Left ventricle myocardium inferior (tissue), 1 donor: ENCODE measurements around the gene TMEM42. TPM values are rescaled to one million over a fixed set of nuclear protein-coding genes. Genes with fewer than 3 reads are reported as not detected.
"Not testable (repeated sequence)": the region's sequence is repeated elsewhere in the genome, so short reads cannot be mapped to it uniquely, and the experiment has no call there.

Experiments
- DNase-seq: peaks from one replicate; pipeline ENCODE4 v3.0.0-alpha.2; 2020
- H3K27ac ChIP-seq: fragments of 200-600 bp; replicated peaks from 2 replicates; pipeline ENCODE4 v1.8.0; 2021
- H3K27me3 ChIP-seq: fragments of 200-600 bp; 2 replicates; pipeline ENCODE4 v1.8.0; 2021; ENCODE audit warnings: low read depth
- H3K36me3 ChIP-seq: fragments of 200-600 bp; 2 replicates; pipeline ENCODE4 v1.8.0; 2021
- H3K4me1 ChIP-seq: fragments of 200-600 bp; 2 replicates; pipeline ENCODE4 v1.8.0; 2021
- H3K4me3 ChIP-seq: fragments of 200-600 bp; 2 replicates; pipeline ENCODE4 v1.8.0; 2021; ENCODE audit warnings: mild to moderate bottlenecking, moderate library complexity
- H3K9me3 ChIP-seq: fragments of 200-600 bp; replicated peaks from 2 replicates; pipeline ENCODE4 v1.8.0; 2021
- intact Hi-C: fragments of 100-400 bp; cut with micrococcal nuclease; formaldehyde crosslinking; loops from one replicate; pipeline ENCODE4 v1.11.0; 2022
- long read RNA-seq: library from polyadenylated mRNA; unstranded; transcript quantifications from one replicate; pipeline ENCODE4 v2.0.0, GENCODE V29; 2021
- total RNA-seq: library from RNA; stranded (reverse); fragmentation: NEBNext Ultra II Directional; extraction: Animal tissue kit (Norgen Biotek cat#: 25700); gene quantifications from one replicate; pipeline ENCODE4 v1.2.1, GENCODE V29; 2021
- TF ChIP-seq, protein P1 (sequence below): fragments of 200-600 bp; IDR thresholded peaks from 2 replicates; pipeline ENCODE4 v1.8.0; 2021; ENCODE audit warnings: antibody characterized with exemption, mild to moderate bottlenecking, borderline replicate concordance
- donor health status: DM: no; HTN: yes; CAD: no; lungs with severe emphysema.

Gene TMEM42
- 10.8 TPM for total RNA-seq
- long read RNA-seq, partial matches to known transcripts = 1 of 8 reads
- long read RNA-seq, other reads (novel, unspliced or antisense) = 3 of 8 reads

- intact Hi-C loops = no loop called here
- DNase-seq = peak; percentile 91
- no peaks in the 10 kb centered on the region for H3K36me3 ChIP-seq
- no peaks in the 10 kb centered on the region for H3K27me3 ChIP-seq
- peaks cover 40% of the 10 kb centered on the region for H3K4me1 ChIP-seq
- H3K4me3 ChIP-seq = peak within 1 kb of the TSS; percentile 78
- peak within 1 kb of the TSS; percentile 95 for H3K27ac ChIP-seq
- peaks cover 5% of the 10 kb centered on the region for H3K9me3 ChIP-seq
- TF ChIP-seq, protein P1, sequence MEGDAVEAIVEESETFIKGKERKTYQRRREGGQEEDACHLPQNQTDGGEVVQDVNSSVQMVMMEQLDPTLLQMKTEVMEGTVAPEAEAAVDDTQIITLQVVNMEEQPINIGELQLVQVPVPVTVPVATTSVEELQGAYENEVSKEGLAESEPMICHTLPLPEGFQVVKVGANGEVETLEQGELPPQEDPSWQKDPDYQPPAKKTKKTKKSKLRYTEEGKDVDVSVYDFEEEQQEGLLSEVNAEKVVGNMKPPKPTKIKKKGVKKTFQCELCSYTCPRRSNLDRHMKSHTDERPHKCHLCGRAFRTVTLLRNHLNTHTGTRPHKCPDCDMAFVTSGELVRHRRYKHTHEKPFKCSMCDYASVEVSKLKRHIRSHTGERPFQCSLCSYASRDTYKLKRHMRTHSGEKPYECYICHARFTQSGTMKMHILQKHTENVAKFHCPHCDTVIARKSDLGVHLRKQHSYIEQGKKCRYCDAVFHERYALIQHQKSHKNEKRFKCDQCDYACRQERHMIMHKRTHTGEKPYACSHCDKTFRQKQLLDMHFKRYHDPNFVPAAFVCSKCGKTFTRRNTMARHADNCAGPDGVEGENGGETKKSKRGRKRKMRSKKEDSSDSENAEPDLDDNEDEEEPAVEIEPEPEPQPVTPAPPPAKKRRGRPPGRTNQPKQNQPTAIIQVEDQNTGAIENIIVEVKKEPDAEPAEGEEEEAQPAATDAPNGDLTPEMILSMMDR = peak; percentile 49
Measured at GRCh38 chr3:44861412-44862225, at the start of gene TMEM42. Gene TMEM42, plus strand, starts transcription at chr3:44861912. Its CDS starts 13 bp downstream, at chr3:44861925.

DNA sequence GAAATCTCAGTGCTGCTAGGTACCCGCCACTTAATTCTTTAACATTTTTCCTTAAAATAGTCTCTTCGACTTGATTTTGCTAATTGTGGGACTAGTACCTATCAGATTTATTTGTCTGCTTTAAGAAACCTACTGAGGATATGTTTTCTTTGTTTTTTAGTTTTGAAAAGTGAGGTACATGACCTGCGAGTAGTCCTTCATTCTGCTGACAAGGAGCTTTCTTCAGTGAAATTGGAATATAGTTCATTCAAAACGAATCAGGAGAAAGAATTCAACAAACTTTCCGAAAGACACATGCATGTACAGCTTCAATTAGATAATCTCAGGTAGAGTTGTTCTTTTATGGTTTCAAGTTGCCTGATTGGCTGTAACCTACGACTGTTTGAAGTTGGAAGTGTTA is 47.0 kb upstream of the TMEM42 start:
- intact Hi-C loops = no loop called here

GRCh38 chr3:44816334-44816733 is 45.4 kb upstream of the TMEM42 start:
- DNase-seq, H3K27ac ChIP-seq: not testable (repeated sequence)

More for the DNA sequence above, 47.0 kb upstream of the TMEM42 start:
- Histone ChIP-seq H3K9me3 (no peaks in the 10 kb centered on the region), H3K4me3 (no peak overlapping the region), H3K36me3 (no peaks in the 10 kb centered on the region), H3K27me3 (no peaks in the 10 kb centered on the region), H3K27ac (no peak overlapping the region), H3K4me1 (no peaks in the 10 kb centered on the region)
- TF ChIP-seq, protein P1 = no peak
- no peak for DNase-seq

DNA sequence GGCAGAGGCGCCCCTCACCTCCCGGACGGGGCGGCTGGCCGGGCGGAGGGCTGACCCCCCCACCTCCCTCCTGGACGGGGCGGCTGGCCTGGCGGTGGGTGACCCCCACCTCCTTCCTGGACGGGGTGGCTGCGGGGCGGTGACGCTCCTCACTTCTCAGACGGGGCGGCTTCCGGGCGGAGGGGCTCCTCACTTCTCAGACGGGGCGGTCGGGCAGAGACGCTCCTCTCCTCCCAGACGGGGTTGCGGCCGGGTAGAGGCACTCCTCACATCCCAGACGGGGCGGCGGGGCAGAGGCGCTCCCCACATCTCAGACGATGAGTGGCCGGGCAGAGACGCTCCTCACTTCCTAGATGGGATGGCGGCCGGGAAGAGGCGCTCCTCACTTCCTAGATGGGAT is 40.5 kb upstream of the TMEM42 start:
- H3K9me3 ChIP-seq, intact Hi-C loops, H3K27ac ChIP-seq, H3K4me1 ChIP-seq, DNase-seq, H3K4me3 ChIP-seq, H3K36me3 ChIP-seq, H3K27me3 ChIP-seq: not testable (repeated sequence)

More at GRCh38 chr3:44816334-44816733, 45.4 kb upstream of the TMEM42 start:
- H3K4me3 ChIP-seq, H3K4me1 ChIP-seq, H3K36me3 ChIP-seq, H3K9me3 ChIP-seq, H3K27me3 ChIP-seq, intact Hi-C loops: not testable (repeated sequence)

DNA sequence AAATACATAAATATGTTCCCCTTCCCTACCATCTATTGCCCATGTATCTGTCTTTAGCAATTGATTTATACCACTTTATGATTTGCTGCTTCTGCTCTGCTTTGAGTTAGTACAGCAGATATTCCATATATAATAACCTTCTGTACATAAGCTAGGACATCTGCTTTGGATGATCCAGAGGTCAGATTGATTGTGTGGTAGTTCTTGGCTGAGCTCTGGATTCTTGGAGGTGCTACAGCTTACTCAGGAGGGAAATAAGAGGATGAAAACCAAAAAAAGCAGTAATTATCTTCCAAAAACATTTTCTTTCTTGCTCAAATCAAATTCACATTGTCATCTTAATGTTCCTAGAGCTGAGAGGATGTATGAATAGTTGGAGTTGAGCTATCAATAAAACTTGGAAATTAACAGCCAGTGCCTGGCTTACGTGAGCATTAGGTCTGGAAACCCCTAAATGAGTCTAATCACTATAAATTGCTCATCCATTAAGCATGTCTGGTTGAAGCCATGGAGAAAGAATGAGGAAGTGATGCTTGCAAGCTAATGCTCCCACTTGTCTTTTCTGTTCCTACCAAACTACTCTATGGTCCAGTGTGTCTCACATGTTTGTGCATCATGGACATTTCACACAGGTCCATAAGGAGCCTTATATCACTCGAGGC is 36.3 kb upstream of the TMEM42 start:
- no peak overlapping the region for H3K4me3 ChIP-seq
- TF ChIP-seq, protein P1 = no peak
- H3K36me3 ChIP-seq = no peaks in the 10 kb centered on the region
- no peaks in the 10 kb centered on the region for H3K4me1 ChIP-seq
- no peak overlapping the region for H3K27ac ChIP-seq
- intact Hi-C loops = no loop called here
- no peak for DNase-seq
- H3K27me3 ChIP-seq = no peaks in the 10 kb centered on the region
- H3K9me3 ChIP-seq = no peaks in the 10 kb centered on the region

DNA sequence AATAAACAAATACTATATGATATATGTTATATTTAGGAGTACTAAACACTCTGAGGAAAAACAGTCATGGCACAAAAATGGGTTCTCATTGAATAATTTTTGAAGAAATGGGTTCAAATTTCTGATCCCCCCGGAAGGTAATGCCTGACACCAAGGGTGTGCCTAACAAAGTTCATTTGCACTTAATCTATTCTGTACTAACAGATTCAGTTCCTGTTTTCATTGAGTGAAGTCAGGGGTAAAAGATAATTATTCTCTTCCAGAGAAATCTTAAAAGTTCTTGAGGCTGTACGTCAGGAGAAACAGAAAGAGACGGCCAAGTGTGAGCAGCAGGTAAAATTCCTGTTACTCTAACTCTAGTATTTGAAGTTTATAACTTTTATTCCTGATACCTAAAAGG is 34.5 kb upstream of the TMEM42 start:
- H3K9me3 ChIP-seq = no peaks in the 10 kb centered on the region
- no peaks in the 10 kb centered on the region for H3K27me3 ChIP-seq
- no peaks in the 10 kb centered on the region for H3K36me3 ChIP-seq
- no peak overlapping the region for H3K4me3 ChIP-seq
- no peak for DNase-seq
- intact Hi-C loops = no loop called here
- TF ChIP-seq, protein P1 = no peak
- peaks cover 13% of the 10 kb centered on the region for H3K4me1 ChIP-seq
- no peak overlapping the region for H3K27ac ChIP-seq
